Erythroblast (primary cell): ENCODE measurements around the gene AHR.
A peak's percentile ranks its signal among the peaks of the same experiment; 100 is the strongest.

Experiments used
- DNase-seq, 2 experiments: peaks; one replicate each; lab custom pipeline; 2025; lab: John Stamatoyannopoulos, UW
- GATA1 ChIP-seq: IDR thresholded peaks from 2 replicates; pipeline ENCODE4 v1.6.1; 2011; ENCODE audit warnings: low read depth, mild to moderate bottlenecking, control low read depth, low read length, moderate library complexity
- POLR2A ChIP-seq: IDR thresholded peaks from 2 replicates; pipeline ENCODE4 v1.6.1; 2011; ENCODE audit warnings: mild to moderate bottlenecking, low read length

The AHR gene

GRCh38 chr7:17297243-17297642 lies 1.2 kb upstream of the AHR start:
- no peak for TF ChIP-seq GATA1
- TF ChIP-seq POLR2A, result no peak
- no peak for DNase-seq

DNA sequence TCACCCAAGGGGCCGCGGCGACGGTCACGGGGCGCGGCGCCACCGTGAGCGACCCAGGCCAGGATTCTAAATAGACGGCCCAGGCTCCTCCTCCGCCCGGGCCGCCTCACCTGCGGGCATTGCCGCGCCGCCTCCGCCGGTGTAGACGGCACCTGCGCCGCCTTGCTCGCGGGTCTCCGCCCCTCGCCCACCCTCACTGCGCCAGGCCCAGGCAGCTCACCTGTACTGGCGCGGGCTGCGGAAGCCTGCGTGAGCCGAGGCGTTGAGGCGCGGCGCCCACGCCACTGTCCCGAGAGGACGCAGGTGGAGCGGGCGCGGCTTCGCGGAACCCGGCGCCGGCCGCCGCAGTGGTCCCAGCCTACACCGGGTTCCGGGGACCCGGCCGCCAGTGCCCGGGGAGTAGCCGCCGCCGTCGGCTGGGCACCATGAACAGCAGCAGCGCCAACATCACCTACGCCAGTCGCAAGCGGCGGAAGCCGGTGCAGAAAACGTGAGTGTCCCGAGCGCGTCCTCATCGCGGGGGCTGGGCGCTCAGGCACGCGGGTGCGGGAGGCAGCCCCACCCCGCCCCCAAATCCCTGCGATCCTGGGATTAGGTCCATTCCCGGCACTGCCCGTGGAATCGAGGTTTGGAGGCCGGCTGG lies 509 bp downstream of the AHR start:
- peak; percentile 36 to 51 for DNase-seq
- TF ChIP-seq GATA1 (no peak), POLR2A (peak; percentile 30)

- peak; percentile 34 to 37 for DNase-seq
- TF ChIP-seq GATA1 (no peak), POLR2A (no peak)
Measured at GRCh38 chr7:17299483-17299991, 1.1 kb downstream of the AHR start.

DNA sequence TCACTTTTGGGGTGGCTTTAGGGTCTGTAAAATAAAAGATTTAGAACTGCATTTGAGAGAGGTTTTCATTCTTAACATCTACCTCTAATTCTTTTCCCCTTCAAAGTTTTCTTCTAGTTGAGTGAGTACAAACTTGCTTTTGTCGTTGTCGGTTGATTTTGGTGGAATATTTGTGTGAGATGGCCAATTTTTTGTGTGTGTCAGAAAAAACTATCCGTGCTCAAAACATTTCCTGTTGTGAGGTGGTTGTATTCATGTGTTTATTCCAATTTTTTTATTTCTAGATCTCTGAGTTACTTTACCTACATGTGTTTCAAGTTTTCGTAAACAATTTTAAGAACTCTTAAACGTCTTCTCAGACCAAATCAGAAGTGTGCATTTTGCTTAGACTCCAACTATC lies 1.6 kb downstream of the AHR start:
- TF ChIP-seq POLR2A, result no peak
- no peak for TF ChIP-seq GATA1
- DNase-seq, result peak in 1 of 2 experiments; percentile 24

- DNase-seq, result no peak
- TF ChIP-seq POLR2A (no peak), GATA1 (no peak)
Measured at GRCh38 chr7:17300437-17300836, 2.0 kb downstream of the AHR start.

- DNase-seq, result peak; percentile 49 to 70
- TF ChIP-seq POLR2A, result no peak
- TF ChIP-seq GATA1, result no peak
Measured at GRCh38 chr7:17301471-17302456, 3.3 kb downstream of the AHR start.

DNA sequence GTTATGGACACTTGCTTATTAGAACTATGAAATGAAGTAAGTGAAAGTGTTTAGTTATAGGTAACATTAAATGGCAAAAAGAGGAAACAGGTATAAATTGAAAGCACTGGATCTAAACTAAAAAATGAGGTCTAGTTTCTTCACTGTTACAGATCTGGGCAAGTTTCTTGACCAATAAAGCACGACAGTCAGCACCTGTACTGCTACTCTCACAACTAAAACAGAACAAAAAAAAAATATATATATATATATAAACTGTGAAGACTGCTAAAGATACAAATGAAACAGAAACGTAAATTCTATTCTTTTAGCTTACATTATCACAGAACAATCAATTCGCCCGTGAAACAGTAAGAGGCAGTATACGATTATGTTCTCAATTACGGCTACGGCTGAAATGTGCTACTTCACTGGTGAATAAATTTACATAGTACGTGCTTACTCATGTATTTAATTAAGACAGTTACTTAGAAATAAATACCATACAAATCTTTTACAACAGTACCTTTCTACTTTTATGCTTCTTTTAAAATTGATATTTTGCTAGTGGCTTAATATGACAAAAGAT lies 4.2 kb downstream of the AHR start:
- TF ChIP-seq GATA1, result no peak
- TF ChIP-seq POLR2A, result no peak
- DNase-seq, result peak; percentile 17 to 20

DNA sequence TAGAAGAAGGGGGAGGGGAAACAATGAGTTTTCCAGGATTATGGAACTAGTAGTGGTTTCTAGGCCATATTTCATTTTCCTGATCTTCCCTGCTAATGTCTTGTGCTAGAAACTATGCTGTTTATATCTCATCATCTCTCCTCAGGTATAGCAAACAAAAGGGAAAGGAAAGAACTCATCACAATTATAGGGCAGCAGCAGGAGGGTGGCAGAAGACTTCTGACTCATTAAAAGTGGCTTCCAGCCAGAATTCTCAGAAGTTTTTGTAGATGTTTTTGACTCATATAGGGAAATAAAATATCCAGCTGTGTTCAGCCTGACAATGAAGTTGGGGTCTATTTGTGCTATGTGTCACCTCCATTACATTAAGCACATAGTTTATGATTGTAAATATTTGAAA lies 6.5 kb downstream of the AHR start:
- TF ChIP-seq POLR2A (no peak), GATA1 (no peak)
- DNase-seq, result peak in 1 of 2 experiments; percentile 31

GRCh38 chr7:17305387-17306171 lies 7.1 kb downstream of the AHR start:
- no peak for DNase-seq
- TF ChIP-seq GATA1, result no peak
- no peak for TF ChIP-seq POLR2A

DNA sequence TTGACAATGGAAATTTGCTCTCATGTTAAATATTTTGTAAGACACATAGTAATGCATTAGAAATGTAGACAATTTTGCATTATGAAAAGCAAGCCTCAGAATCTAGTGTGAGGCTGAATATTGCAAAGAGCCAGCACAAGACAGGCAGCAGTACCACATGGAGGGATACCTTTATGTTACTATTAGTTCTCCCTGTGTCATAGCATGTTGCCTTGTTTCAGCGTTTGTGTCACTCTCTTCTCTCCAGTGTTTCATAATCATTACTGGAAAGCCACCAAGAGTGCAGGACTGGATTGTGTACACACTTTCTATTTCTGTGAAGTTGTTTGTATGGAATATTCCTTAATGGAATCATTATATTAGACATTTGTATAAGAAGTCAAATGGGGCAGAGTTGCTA lies 8.5 kb downstream of the AHR start:
- no peak for DNase-seq
- no peak for TF ChIP-seq GATA1
- TF ChIP-seq POLR2A, result no peak

DNA sequence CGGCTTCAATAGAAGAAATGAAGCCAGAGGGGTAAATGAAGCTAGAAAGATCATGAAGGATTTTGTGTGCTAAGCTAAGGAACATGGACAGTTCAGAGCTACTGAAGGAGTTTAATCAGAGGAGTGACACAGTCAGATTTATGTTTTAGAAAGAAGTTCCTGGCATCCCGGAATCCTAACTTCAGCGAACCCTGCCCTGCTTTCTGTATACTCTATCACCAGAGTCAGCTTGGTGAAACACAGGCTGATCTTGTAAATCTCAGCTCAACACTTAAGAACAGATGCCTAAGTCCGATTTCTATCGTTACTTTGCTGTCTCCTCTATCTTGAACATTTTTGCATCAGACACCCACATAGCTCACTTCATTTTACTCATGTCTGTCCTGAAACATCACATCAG lies 9.1 kb downstream of the AHR start:
- TF ChIP-seq POLR2A (no peak), GATA1 (no peak)
- no peak for DNase-seq

DNA sequence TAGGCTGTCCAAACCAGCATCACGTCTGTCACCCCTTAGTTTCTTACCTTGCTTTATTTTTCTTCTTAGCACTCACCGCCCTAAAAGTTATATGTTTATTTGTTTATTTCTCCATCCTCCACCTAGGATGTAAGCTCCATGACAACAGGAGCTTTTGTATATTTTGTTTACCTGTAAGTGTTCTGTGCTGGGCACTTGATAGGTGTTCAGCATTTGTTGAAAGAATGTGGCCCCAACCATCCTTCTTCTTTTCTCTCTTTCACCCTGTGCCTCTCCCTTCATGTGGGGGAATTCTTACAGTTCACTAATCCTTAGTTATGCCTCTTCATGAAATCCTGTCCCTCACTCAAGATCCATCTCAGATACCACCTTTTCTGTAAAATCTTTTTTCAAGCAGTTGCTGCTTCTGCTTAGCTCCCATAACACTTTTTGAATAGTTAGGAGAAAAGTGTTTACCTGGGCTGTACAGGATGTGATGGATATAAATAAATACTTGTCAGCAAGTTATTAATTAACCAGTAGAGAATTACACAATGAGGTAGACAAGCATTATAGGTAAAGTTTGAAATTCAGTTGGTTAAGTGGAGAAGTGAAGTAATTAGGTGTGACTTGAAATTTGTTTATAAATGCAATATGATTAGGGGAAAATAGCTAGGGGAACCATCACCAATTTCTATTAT lies 9.7 kb downstream of the AHR start:
- no peak for DNase-seq
- TF ChIP-seq GATA1 (no peak), POLR2A (no peak)

DNA sequence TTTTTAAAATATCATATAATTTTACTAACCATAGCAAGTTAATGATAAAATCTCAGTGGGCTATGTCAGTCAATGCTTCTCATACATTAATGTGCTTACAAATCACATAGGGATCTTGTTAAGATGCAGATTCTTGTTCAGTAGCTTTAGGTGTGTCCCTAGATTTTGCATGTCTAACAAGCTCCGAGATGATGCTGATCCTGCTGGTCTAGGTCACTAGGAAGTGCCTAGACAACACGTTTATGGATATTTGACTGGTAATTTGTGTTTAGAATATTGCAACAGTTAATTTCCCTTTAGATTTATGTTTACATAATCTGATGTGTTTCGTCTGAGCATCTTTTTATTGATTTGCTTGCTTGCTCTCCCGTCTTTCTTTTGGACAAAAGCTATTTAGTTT lies 12.7 kb downstream of the AHR start:
- DNase-seq, result no peak
- no peak for TF ChIP-seq GATA1
- no peak for TF ChIP-seq POLR2A
